KOPT-K1 (cell line): ENCODE results near the gene PCDH1.

Source experiments
- H3K27ac ChIP-seq: fragments of 200-600 bp; sonication (generic); 2 replicates; pipeline ENCODE4 v1.5.1; 2016; ENCODE audit warnings: antibody characterized with exemption, mild to moderate bottlenecking, low read depth, low read length; ENCODE audit not compliant: poor library complexity, severe bottlenecking
- H3K36me3 ChIP-seq: fragments of 200-600 bp; sonication (generic); 2 replicates; pipeline ENCODE4 v1.5.1; 2017; ENCODE audit warnings: antibody characterized with exemption, mild to moderate bottlenecking, low read length, moderate library complexity; ENCODE audit not compliant: insufficient read depth
- H3K9me3 ChIP-seq: fragments of 200-600 bp; sonication (generic); 2 replicates; pipeline ENCODE4 v1.5.1; 2017; ENCODE audit warnings: antibody characterized with exemption, low read length, mild to moderate bottlenecking; ENCODE audit not compliant: insufficient read depth, poor library complexity, severe bottlenecking

PCDH1 gene

DNA sequence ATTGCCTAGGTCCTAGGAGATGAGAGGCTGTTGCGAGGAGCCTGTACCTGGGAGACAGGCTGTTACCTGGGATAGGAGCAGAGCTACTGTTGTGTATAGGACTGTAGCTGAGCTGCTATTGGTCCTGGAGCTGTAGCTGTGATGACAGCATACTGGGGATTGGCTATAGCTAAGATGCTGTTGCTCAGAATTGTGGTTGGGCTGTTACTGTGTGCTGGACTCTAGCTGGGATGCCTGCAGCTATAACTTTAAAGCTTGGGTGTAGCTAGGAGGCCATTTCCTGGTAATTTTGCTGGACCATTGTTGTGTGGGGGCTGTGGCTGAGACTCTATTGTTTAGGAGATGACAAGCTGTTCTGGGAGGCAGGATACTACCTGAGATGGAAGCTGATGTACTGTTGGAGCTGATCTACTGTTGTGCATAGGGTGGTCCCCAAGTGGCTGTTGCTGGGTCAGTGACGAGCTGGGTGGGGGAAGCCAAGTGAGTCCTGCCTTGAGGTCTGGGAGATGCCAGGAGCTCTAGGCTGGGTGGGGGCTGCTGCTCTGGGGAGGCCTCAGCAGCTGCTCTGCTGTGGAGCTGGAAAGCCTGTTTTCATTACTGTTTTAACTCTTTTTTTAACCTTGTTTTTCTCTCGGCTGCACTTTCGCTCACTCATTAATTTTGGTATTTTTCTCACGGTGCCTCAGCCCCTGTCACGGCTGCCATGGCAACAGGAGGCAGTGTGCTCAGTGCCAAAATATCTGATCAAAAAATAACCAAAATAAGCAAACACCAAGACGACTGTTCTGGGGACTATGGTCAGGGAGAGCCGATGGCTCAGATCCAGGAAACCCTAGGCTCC lies 3.0 kb upstream of the PCDH1 start:
- no peak overlapping the region for H3K27ac ChIP-seq

DNA sequence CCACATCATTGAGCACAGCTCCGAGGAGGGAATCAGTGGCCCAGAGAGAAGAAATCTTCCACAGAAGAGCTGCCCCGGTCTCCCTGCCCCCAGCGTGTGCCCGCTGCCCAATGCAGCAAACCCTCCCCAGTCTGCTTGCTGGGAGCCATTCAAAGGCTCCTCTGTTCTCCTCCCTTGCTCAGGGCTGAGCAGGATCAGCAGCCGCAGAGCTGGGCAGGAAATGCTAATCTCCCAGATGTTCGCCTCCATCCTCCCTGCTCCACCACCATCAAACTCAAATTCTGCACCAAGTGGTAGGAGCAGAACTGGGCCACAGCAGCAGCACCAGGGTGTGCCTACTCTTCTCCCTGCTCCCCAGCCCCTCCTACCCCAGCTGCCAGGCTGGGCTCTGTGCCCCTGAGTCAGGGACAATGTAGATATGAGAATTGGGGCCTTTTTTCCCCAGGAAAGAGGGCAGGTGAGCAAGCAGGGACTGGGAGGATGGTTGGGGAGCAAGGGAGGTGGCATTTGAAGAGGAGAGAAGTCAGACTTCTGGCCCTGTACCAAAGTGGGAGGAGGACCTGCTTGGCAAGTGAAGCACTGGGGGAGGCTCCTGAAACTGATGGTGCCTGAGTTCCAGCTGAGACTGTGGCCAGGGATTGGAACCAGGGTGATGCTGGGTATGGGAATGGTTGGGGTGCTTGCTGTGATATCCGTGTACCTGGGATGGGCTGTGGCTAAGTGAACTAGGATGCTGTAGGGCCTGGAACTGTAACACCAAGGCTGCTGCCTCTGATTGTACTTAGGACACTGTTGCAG lies 1.9 kb upstream of the PCDH1 start:
- no peaks in the 10 kb centered on the region for H3K36me3 ChIP-seq
- H3K9me3 ChIP-seq = no peaks in the 10 kb centered on the region
- H3K27ac ChIP-seq = no peak overlapping the region

More for the DNA sequence above, 3.0 kb upstream of the PCDH1 start:
- no peaks in the 10 kb centered on the region for H3K9me3 ChIP-seq
- H3K36me3 ChIP-seq = no peaks in the 10 kb centered on the region

DNA sequence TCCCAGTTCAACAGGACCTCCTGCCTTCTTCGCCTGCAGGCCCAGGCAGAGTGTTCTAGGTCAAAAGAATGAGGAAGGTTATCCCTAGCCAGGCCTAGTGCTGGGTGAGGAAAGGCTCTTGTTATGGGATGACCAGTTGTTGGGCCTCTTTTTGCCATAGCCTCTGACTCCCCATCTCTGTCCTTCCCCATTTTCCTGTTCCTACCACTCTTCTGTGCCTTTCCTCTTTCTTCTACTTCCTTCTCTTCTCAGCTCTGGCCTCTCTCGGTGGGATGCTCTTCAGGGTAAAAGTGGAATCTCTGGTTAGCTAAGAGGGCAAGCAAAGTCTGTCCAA lies 1.2 kb upstream of the PCDH1 start:
- no peaks in the 10 kb centered on the region for H3K9me3 ChIP-seq
- no peak overlapping the region for H3K27ac ChIP-seq
- no peaks in the 10 kb centered on the region for H3K36me3 ChIP-seq

DNA sequence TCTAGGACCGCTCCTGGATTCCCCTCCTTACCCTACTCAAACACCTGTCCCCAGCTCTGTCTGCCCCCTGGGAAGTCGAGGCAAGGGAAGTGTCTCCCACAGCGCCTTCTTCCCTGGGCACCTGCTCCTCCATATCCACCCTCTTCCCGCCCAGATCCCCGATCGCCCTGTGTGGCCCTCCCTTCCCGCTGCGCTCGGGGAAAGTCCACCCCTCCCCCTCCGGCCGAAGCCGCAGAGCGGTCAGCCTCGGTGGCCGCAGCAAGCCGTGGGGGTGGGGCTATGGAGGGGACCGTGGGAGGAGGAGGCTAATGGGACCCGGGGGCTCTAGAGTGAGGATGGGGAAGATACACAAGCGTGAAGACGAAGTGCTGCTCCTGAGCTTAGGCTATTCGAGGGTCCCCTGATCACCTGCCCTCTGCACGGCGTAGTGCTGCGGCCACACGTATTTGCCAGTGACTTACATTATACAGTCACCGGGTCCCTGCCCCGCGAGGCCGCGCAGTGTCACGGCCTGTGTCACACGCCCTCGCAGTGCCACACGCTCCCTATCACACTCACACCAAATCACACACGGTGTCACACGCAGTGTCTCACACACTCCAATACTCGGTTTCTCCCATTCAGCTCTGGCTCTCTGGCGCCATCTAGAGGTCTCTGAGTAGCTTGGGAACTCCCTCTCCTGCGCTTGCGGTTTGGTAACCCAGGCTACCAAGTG lies 658 bp upstream of the PCDH1 start:
- H3K9me3 ChIP-seq = no peaks in the 10 kb centered on the region
- no peak overlapping the region for H3K27ac ChIP-seq
- no peaks in the 10 kb centered on the region for H3K36me3 ChIP-seq

DNA sequence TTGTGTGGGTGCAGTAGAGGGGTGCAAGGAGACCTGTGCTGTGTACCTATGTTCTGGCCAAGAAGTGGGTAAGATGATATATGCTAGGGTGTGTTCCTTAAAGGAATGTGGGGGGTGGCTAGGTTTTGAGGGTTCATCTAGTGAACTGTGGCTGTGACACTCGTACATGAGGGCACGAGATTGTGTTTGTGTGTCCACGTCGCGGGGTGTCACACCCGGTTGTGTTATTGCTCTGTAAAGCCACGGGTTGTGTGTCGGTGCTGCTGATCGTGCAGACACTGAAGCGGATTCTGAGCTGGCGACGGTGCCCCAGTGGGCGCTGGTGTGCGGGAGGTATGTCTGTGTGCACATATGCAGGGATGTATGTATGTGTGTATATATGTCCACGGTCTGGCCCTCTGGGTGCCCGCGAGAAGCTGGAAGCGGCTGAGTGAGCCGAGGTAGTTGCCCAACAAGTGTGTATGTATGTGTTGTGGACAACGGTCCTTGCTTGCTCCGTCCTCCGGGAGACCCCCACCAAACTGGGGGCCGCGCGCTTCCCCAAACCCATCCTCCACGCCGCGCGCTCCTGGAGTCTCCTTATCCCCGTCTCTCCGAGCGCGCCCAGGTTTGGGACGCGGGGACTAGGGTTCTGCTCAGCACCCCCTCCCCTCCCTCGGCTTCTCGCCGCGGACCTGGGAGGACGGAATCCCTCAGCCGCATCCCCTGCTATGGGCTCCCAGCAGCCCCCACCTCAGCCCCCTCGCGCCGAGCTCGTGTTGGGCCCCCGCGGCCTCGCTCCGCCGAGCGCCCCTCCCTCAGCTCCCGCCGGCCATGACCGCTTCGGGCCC lies 639 bp downstream of the PCDH1 start:
- no peaks in the 10 kb centered on the region for H3K9me3 ChIP-seq
- no peak overlapping the region for H3K27ac ChIP-seq
- no peaks in the 10 kb centered on the region for H3K36me3 ChIP-seq

DNA sequence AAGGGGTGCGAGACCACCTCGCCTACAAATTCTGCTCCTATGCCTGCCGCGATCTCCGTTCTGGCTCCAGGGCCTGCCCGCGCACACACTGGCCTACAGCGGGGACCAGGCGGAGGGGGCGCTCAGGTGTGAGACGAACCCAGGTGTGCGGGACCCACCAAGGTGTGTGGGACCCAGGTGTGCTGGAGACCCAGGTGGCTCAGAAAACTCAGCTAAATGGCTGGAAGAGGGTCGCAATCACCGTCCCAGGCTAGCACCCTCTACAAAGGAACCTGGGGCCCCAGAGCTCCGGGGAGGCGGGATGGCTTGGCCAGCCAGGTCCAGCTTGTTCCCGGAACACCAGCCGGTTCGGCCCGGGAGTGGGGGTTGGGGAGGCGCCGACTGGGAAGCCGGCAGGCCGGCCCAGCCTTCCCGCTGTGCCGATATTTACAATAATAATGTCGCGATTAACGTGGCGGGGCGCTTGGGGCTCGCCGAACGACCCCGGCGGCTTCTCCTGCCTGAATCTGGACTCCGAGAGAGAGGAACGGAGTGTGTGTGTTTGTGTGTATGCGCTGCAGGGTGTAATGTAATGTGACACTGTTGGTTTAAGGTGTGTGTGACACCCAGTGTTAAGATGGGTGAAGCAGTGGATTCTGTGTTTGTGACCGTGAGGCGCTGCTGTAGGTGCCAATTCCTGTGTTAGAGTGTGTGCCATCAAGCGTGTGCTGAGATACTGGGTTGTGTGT lies 1.4 kb downstream of the PCDH1 start:
- Histone ChIP-seq H3K9me3 (no peaks in the 10 kb centered on the region), H3K36me3 (no peaks in the 10 kb centered on the region), H3K27ac (no peak overlapping the region)

DNA sequence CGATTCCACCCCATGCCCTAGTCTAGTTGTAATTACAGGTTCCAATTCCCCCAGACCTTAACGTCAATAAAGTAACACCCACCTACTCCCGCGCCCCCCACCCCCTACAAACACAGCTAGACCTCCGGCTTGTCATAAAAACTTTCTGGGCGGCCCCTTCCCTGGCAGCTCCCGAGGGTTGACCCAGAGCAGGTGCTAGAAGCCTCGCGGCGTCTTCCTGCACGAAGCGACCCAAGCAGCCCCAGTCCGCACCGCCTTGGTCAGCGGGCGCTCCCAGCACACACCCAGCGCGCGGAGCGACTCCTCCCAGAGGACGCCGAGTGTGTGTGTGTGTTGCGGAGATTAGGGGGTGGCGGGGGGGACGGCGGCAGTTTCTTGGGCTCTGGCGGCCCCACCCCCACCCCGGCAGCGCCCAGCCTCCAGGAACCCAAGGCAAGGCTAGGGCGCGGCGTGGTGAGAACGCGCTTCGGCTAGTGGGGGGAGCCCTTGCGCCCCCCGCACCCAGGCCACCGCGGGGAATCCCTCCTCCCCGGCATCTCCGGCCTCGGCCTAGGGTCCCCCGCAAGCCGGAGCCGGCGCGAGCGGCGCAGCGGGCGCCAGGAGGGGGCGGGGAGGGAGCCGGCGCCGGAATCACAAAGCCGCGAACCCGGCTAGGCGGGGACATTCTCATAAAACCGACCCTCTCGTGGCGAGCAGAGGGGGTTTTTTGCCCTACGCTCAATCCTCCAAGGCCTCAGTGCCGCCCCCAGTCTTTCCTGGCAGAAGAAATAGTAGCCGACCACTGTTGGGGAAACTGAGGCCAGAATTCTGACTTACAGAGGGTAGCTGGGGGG lies 2.2 kb downstream of the PCDH1 start:
- no peaks in the 10 kb centered on the region for H3K9me3 ChIP-seq
- no peaks in the 10 kb centered on the region for H3K36me3 ChIP-seq
- H3K27ac ChIP-seq = no peak overlapping the region

DNA sequence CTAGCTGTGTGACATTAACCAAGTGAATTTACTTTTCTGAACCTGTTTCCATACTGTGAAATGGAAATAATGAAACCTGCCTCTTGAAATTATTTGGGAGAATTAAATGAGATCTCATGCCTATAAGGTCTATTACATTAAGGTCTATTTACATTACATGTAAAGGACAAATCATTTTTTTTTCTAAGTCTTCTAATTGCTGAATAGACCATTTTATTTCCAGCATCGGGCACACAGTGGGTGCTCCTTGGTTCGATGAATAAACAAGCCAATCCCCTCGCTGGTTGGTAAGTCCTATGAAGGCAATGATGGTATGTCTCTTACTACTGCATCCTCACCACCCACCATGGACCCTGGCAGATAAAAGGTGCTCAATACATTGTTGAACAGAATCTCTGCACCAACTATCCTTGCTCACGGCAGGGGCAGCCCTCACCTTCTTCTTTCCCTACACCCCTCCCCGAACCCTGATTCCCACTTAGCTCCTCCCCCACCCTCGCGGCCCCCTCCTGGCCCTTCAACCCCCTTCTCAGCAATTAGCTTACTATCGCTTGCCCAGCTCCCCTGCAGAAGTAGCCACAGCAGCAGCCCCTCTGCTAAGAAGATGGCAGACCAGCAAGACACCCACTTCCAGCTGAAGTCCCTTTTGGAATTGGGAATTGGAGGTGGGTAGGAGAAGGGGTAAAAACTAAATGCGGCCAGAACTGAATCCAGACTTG lies 3.0 kb downstream of the PCDH1 start:
- Histone ChIP-seq H3K36me3 (no peaks in the 10 kb centered on the region), H3K27ac (no peak overlapping the region), H3K9me3 (no peaks in the 10 kb centered on the region)

DNA sequence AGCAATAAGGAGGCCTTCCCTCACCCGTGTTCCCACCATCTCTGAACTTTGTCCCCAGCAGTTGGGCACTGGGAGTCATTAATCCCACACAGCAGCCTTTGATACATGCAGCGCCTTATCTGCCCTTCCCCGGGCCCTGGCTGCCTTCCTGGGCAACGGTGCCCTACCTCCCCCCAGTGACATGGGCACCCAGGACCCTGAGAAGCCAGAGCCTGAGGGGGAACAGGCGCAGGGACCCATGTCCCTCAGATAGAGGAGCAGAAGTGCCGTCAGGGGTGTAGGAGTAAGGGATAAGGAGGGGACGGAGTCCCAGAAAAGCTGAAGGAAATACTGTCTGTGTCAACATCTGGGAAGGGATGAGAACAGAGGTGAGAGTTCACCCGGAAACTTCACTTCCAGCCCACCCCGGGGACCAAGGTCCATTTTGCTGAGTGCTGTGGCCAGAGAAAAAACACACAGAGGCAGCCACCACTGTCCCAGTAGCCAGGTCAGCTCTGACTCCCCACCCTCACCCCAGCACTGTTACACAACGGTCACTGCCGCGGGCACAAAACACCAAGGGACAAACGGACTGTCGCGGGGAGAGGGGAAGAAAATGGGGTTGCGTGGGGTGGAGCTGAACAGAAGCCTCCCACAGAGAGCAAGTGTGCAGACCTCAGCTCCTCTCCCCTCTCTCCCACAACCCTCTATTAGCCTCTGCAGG lies 3.8 kb downstream of the PCDH1 start:
- Histone ChIP-seq H3K9me3 (no peaks in the 10 kb centered on the region), H3K27ac (no peak overlapping the region)

DNA sequence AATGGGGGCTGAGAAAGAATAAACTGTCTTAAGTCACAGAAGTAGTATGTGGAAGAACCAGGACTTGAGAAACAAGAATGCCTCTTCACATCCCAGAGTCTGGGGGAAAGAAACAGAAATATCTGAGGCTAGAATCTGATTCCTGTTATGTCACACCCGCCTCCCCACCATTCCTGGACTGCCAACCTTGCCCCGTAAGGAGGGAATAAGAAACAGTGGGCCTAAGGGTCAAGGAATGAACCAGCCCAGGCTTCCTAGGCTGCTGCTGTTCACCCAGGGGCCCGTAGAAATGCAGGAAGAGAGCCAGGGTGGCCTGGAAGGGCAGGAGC lies 4.3 kb downstream of the PCDH1 start:
- H3K9me3 ChIP-seq = no peaks in the 10 kb centered on the region
- H3K36me3 ChIP-seq = no peaks in the 10 kb centered on the region
- H3K27ac ChIP-seq = no peak overlapping the region

More for the DNA sequence above, 3.8 kb downstream of the PCDH1 start:
- H3K36me3 ChIP-seq = no peaks in the 10 kb centered on the region

DNA sequence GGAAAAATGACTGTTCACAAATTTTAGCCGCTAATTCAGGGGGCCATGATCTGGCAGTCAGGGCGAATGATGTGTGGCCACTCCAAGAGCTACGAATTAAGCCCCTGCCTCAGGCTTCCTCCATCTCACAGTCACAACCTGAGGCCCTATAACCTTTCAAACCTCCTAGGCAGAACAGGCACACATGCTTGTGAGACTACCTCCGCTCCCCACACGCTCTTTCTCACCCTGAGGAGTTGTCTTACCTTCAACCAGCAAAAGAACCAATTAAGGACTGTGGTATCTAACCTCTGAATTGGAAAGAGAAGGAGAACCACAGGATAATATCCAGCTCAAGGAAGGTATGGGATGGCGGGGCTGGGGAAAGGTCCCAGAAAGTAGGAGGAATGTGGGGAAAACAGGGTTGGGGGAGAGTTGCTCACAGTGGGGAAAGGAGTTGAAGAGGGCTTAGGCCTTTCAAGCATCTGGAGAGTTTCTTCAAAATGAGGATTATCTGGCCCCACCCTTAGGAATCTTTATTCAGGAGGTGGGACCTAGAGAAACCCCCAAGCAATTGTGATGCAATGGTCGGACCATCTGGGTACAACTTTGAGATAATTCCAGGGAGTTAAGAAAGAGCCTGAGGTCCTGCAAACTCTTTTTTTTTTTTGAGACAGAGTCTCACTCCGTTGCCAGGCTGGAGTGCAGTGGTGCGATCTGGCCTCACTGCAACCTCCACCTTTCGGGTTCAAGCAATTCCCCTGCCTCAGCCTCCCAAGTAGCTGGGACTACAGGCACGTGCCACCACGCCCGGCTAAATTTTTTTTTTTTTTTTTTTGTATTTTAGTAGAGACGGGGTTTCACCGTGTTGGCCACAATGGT lies 5.5 kb downstream of the PCDH1 start:
- Histone ChIP-seq H3K9me3 (no peaks in the 10 kb centered on the region), H3K27ac (no peak overlapping the region), H3K36me3 (no peaks in the 10 kb centered on the region)

DNA sequence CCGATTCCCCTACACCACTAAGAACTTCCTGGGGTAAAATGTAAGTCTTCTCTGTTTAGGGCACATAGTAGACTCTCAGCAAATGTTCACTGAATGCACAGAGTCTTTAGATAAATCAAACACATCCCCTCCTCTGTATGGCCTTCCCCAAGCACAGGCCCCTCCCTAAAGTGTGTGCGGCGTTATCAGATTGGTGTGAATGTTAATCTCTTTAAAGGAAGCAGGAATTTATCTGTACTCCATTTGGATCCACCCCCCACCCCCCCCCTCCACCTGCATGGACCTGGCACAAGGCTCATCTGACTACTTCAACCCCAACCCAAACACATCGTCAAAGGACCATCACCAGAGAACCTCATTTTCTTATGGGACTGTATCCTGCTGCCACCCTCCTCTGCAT lies 6.3 kb downstream of the PCDH1 start:
- Histone ChIP-seq H3K36me3 (no peaks in the 10 kb centered on the region), H3K9me3 (no peaks in the 10 kb centered on the region), H3K27ac (no peak overlapping the region)
